ENCODE results near the gene MOGAT2. TPM values are rescaled to one million over a fixed set of nuclear protein-coding genes. Genes with fewer than 3 reads are reported as not detected.
"Not testable (repeated sequence)": the region's sequence is repeated elsewhere in the genome, so short reads cannot be mapped to it uniquely, and the experiment has no call there.

MOGAT2 gene
- total RNA-seq, 2 experiments from 2014 or later, result not detected

GRCh38 chr11:75725547-75726320 lies 8.1 kb downstream of the MOGAT2 start:
- ChIA-PET POLR2A (no interaction called here), CTCF (no interaction called here)
- Mint-ChIP-seq H3K27ac (no peak overlapping the region), H3K36me3 (ENCODE audit: low read depth) (no peaks in the 10 kb centered on the region), H3K27me3 (peaks cover 3% of the 10 kb centered on the region), H3K4me3 (no peak overlapping the region), H3K4me1 (peaks cover 2% of the 10 kb centered on the region), H3K9me3 (no peaks in the 10 kb centered on the region)
- no peak for DNase-seq

DNA sequence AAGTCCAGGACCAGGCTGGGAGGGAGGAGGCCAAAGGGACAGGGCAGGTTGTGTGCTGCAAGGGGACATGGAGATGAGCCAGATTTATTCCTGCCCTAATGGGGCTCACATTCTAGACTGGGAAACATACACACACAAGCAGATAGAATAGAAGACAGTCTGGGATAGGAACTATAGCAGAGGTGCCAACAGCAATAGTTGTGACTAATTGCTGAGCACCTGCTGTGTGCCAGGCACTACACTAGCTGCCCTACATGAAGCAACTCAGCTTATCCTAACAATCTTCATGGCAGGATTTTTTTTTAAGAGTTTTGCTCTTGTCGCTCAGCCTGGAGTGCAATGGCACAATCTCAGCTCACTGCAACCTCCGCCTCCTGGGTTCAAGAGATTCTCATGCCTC lies 11.4 kb downstream of the MOGAT2 start:
- POLR2A ChIA-PET, result no interaction called here
- Mint-ChIP-seq H3K4me3 (no peak overlapping the region), H3K36me3 (ENCODE audit: low read depth) (no peaks in the 10 kb centered on the region), H3K27me3 (peaks cover 3% of the 10 kb centered on the region), H3K27ac (no peak overlapping the region), H3K4me1 (no peaks in the 10 kb centered on the region), H3K9me3 (no peaks in the 10 kb centered on the region)
- CTCF ChIA-PET, result no interaction called here
- no peak for DNase-seq

- POLR2A ChIA-PET, result no interaction called here
Observed at GRCh38 chr11:75731095-75731494, 13.5 kb downstream of the MOGAT2 start.

DNA sequence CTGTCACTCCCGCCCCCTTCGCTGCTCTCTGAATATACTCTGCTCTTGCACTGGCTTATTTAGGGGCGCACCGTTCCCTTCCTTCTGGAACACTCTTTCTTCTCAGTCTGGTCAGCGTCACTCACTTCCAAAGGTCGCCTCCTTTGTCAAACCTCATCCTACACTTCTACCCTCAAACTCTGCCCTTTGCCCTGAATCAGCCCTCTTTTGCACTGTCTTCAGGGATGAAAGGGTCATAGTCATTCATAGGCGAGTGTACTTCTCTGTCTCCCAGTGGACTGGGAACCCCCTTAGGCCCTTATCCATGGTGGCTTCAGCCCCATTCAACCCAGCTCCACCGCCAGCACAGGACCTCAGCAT lies 15.4 kb downstream of the MOGAT2 start:
- Mint-ChIP-seq H3K4me3 (no peak overlapping the region), H3K36me3 (ENCODE audit: low read depth) (no peaks in the 10 kb centered on the region), H3K9me3 (no peaks in the 10 kb centered on the region), H3K27me3 (peaks cover 3% of the 10 kb centered on the region), H3K27ac (no peak overlapping the region), H3K4me1 (no peaks in the 10 kb centered on the region)
- ChIA-PET POLR2A (no interaction called here), CTCF (no interaction called here)
- DNase-seq, result no peak

More at GRCh38 chr11:75731095-75731494, 13.5 kb downstream of the MOGAT2 start:
- H3K9me3 Mint-ChIP-seq, result no peaks in the 10 kb centered on the region
- no peaks in the 10 kb centered on the region for H3K4me1 Mint-ChIP-seq
- DNase-seq, result no peak
- no peak overlapping the region for H3K4me3 Mint-ChIP-seq
- CTCF ChIA-PET, result no interaction called here
- H3K27ac Mint-ChIP-seq, result no peak overlapping the region
- H3K27me3 Mint-ChIP-seq, result peaks cover 3% of the 10 kb centered on the region
- H3K36me3 Mint-ChIP-seq (ENCODE audit: low read depth), result no peaks in the 10 kb centered on the region

GRCh38 chr11:75733431-75734107 lies 15.9 kb downstream of the MOGAT2 start:
- Mint-ChIP-seq H3K4me3 (no peak overlapping the region), H3K36me3 (ENCODE audit: low read depth) (no peaks in the 10 kb centered on the region), H3K27ac (no peak overlapping the region), H3K9me3 (no peaks in the 10 kb centered on the region), H3K27me3 (peaks cover 6% of the 10 kb centered on the region), H3K4me1 (no peaks in the 10 kb centered on the region)
- DNase-seq, result no peak
- CTCF ChIA-PET, result interaction anchor here (1.7 kb wide), 1 partner anchor 11 kb away, joined by 5 read pairs; no protein-coding TSS in a partner anchor
- POLR2A ChIA-PET, result no interaction called here

DNA sequence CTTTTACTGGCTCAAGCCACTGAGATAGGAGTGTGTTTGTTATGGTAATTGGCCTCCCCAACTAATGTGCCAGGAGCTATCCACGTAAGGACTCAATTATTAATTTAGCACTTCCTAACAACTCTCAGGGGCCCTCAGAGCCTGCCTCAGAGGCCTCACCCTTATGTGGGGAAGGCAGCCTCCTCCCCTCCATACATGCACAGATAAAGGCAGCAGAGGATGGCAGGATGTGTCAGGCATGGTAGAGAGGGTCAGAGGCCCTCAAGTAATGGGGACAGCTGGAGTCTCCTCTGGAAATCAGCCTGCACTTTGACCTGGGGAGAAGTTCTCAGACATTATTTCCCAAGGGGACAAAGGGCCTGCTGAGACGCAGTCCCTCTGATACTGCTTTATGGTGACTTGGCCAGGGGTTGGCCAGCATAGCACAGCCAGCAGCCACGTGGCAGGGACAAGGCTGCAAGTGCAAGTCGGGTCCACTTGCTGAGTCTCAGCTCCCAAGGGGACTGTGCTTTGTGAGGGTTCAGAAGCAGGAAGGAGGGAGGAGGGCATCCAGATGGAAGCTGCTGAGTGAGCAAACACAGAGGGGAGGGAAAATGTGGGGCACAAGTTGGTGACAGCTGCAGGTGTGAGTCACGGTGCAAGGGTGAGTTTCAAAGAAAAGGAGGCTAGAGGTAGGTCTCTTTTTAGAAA lies 17.0 kb downstream of the MOGAT2 start:
- POLR2A ChIA-PET, result no interaction called here
- no peak overlapping the region for H3K4me3 Mint-ChIP-seq
- DNase-seq, result no peak
- no peaks in the 10 kb centered on the region for H3K36me3 Mint-ChIP-seq (ENCODE audit: low read depth)
- H3K9me3 Mint-ChIP-seq, result no peaks in the 10 kb centered on the region
- H3K4me1 Mint-ChIP-seq, result no peaks in the 10 kb centered on the region
- CTCF ChIA-PET, result interaction anchor here (0.8 to 1.7 kb wide), 3 partner anchors 12 to 417 kb away, joined by 3 to 5 read pairs (median 3); no protein-coding TSS in a partner anchor
- peaks cover 13% of the 10 kb centered on the region for H3K27me3 Mint-ChIP-seq
- no peak overlapping the region for H3K27ac Mint-ChIP-seq

DNA sequence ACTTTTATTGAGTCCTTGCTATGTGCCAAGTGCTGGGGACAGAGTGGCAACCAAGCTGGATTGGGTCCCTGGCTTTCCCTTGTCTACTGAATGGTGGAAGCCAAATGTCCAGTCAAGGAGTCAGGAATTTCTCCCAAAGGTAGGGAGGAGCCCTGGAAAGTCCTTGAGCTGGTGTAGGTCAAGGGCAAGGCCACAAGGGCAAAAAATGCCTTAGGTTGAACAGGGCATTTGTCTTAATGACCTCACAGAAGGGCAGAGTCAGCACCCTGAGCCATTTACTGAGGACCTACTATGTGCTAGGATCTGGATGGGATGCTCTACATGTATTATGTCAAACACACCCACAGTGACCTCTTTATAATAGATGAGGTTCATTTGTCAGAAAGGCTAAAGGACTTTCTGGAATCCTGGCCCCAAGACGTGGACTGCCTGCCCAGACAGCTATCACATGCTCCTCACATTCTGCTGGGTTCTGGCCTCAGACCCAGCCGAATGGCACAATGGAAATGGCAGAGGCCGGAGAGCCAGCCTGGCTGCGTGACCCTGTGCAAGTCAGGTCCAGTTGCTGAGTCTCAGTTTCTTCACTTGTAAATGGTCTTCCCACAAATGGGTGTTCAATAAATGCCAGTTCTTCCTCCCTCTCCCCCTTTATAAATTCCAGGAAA lies 17.7 kb downstream of the MOGAT2 start:
- H3K36me3 Mint-ChIP-seq (ENCODE audit: low read depth), result no peaks in the 10 kb centered on the region
- ChIA-PET CTCF (interaction anchor here (1.1 to 1.7 kb wide), 2 partner anchors 12 to 138 kb away, joined by 3 to 5 read pairs; no protein-coding TSS in a partner anchor), POLR2A (no interaction called here)
- no peaks in the 10 kb centered on the region for H3K9me3 Mint-ChIP-seq
- H3K27me3 Mint-ChIP-seq, result peaks cover 17% of the 10 kb centered on the region
- no peak for DNase-seq
- no peak overlapping the region for H3K4me3 Mint-ChIP-seq
- H3K27ac Mint-ChIP-seq, result no peak overlapping the region
- no peaks in the 10 kb centered on the region for H3K4me1 Mint-ChIP-seq

DNA sequence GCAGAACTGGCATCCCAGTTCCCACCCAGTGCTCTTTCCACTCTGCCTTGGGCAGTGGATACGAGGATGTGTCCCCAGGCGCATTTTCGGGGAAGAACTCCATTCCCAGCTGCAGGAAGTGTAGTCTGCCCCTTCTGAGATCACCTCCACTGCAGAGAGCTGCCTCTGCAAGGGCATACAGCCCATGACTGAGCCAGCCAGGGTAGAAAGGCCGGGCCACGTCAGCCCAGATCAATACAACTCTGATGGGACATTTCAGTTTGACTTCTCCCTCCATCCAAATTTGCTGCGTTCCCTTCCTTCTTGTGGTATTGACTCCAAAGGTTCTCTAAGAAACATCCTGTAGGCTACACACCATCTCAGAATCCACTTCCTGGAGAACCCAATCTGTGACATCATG lies 19.7 kb downstream of the MOGAT2 start:
- Mint-ChIP-seq H3K27ac (no peak overlapping the region), H3K27me3 (peaks cover 26% of the 10 kb centered on the region), H3K4me1 (no peaks in the 10 kb centered on the region), H3K36me3 (ENCODE audit: low read depth) (no peaks in the 10 kb centered on the region), H3K4me3 (no peak overlapping the region), H3K9me3 (no peaks in the 10 kb centered on the region)
- no peak for DNase-seq
- ChIA-PET CTCF (no interaction called here), POLR2A (no interaction called here)

DNA sequence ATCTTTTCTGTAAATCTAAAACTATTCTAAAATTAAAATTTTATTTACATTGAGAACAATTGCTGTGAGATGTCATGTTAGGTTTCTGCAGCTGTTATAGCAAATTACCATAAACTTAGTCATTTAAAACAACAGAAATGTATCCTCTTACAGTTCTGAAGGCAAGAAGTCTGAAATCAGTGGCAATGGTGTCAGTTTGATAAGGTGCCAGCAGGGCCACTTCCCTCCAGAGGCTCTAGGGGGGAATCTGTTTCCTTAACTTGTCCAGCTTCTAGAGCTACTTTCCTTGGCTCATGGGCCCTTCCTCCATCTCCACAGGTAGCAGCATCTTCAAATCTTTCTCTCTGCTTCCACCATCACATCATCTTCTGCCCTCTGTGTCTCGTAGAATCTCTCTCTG lies 23.0 kb downstream of the MOGAT2 start:
- ChIA-PET CTCF (interaction anchor here (1.1 kb wide), 1 partner anchor 150 kb away, joined by 3 read pairs; no protein-coding TSS in a partner anchor), POLR2A (no interaction called here)
- Mint-ChIP-seq H3K36me3 (ENCODE audit: low read depth) (no peaks in the 10 kb centered on the region), H3K9me3 (no peaks in the 10 kb centered on the region), H3K4me3 (no peak overlapping the region), H3K4me1 (no peaks in the 10 kb centered on the region), H3K27me3 (peaks cover 35% of the 10 kb centered on the region), H3K27ac (no peak overlapping the region)
- no peak for DNase-seq

DNA sequence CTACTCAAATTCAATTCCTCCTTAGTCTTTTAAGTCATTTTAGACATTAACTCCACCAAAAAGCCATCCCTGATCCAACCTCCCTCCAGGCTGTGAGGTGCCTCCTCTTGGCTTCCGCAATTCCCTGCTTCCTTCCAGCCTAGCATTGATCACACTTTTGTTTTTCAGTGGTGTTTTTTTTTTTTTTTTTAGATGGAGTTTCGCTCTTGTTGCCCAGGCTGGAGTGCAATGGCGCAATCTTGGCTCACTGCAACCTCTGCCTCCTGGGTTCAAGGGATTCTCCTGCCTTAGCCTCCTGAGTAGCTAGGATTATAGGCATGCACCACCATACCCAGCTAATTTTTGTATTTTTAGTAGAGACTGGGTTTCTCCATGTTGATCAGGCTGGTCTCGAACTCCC lies 25.5 kb downstream of the MOGAT2 start:
- H3K27ac Mint-ChIP-seq; H3K4me3 Mint-ChIP-seq; CTCF ChIA-PET; POLR2A ChIA-PET; H3K9me3 Mint-ChIP-seq; DNase-seq; H3K36me3 Mint-ChIP-seq (ENCODE audit: low read depth); H3K4me1 Mint-ChIP-seq: not testable (repeated sequence)
- H3K27me3 Mint-ChIP-seq, result peaks cover 36% of the 10 kb centered on the region

DNA sequence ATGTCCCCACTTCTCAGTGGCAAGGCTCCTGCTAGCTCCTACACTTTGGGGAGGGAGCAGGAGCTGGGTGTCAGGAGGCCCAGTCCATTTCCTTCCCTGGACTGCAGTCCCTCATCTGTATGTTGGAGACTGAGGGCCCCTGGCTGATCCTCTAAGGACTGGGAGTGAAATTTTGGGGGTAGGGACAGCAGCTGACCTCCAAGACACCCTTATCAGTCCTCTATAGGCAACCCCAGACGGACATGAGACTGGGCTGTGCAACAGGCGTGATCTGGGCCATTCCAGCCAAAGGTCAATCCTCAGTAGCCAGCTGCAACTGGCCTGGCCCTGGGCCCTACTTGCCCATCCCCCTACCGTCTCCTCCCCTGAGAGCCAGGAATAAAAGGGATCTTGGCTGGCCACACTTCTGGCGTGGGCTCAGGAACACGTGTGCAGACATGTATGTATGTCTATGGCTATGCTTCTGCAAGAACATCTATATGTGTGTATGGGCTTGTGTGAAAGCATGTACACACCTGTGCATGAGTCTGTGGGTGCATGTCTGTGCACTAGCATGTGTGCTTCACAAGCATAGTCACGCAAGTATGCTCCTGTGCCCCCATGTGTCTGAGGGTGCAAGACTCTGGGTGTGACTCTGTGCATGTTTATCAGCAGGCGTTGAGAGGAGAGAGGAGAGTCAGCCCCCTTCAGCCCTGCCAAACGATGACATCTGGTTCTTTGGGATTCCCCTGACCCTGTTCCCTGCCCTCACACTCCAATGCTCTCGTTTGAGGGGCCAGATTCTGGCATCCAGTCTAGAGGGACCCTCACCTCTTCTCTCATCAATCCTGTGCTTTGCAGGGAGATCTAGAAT lies 26.3 kb downstream of the MOGAT2 start:
- no peak overlapping the region for H3K27ac Mint-ChIP-seq
- peaks cover 34% of the 10 kb centered on the region for H3K27me3 Mint-ChIP-seq
- POLR2A ChIA-PET, result no interaction called here
- DNase-seq, result no peak
- CTCF ChIA-PET, result no interaction called here
- no peak overlapping the region for H3K4me3 Mint-ChIP-seq
- no peaks in the 10 kb centered on the region for H3K36me3 Mint-ChIP-seq (ENCODE audit: low read depth)
- peaks cover 2% of the 10 kb centered on the region for H3K9me3 Mint-ChIP-seq
- peaks cover 4% of the 10 kb centered on the region for H3K4me1 Mint-ChIP-seq

GRCh38 chr11:75745807-75746206 lies 28.2 kb downstream of the MOGAT2 start:
- Mint-ChIP-seq H3K27ac (no peak overlapping the region), H3K27me3 (peaks cover 26% of the 10 kb centered on the region), H3K4me1 (peaks cover 4% of the 10 kb centered on the region), H3K4me3 (no peak overlapping the region), H3K9me3 (peaks cover 2% of the 10 kb centered on the region), H3K36me3 (ENCODE audit: low read depth) (no peaks in the 10 kb centered on the region)
- ChIA-PET POLR2A (interaction anchor here (0.6 kb wide), 1 partner anchor 31 kb away, joined by 4 read pairs; no protein-coding TSS in a partner anchor), CTCF (no interaction called here)
- DNase-seq, result no peak

All from activated CD4-positive, alpha-beta T cell treated with anti-CD3 and anti-CD28 coated beads, Interleukin-2, amount 10 ng/mL, durations not matched to agents 7 days and 5 days (primary cell).